Midbrain (tissue), 1 donor: Measurements from ENCODE around the gene NTRK3.

Experiments
- DNase-seq: peaks from one replicate; lab custom pipeline; 2025; lab: John Stamatoyannopoulos, UW

The NTRK3 gene

GRCh38 chr15:87941606-87942005, 314.9 kb downstream of the NTRK3 start:
- no peak for DNase-seq

- no peak for DNase-seq
Observed at GRCh38 chr15:87940768-87941167, 315.8 kb downstream of the NTRK3 start.

DNA sequence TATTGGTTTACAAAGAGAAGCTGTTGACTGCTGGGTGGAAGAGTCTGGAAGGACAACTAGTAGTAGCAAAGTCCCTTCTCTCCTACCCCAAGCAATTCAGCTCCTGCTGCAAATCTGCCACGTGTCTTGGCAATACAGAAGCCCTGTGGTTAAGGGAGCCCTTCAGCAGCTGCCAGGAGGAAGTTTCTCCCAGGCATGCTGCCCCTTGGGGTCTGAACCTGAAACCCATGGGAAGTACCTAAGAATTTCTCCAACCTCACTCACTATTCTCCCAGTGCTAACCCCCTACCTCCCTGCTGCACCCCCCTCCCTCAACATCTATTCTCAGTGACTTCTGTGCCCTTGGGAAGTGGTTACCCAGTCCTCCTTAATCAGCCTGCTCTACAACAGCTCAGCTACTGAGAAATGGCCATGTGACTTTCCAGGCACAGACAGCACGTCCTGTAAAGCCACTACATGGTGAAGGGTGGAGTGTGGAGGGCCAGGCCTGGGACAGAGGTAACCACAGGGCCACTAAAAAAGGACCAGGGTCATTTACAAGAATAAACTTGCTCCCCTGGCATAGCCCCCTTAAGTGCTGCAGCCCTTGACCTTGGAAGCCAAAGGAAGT, 316.6 kb downstream of the NTRK3 start:
- DNase-seq: no peak

DNA sequence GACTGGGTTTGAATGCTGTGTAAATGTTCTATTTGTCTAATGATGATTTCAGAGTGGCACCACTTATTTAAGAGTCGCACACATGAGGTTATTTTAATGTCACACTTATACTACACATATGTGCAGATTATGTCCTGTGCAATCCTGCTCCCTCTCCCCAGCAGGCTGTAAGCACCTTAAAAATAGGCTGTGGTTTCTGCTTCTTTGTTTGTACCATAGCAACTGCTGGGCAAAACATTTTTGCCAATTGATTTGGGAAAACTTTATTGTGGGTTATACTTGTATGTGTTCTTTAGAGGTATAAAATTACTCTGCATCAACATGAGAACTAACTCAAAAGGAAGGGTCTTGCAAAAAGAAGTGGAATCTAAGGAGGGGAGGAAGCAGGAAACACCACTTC, 318.5 kb downstream of the NTRK3 start:
- DNase-seq: no peak

DNA sequence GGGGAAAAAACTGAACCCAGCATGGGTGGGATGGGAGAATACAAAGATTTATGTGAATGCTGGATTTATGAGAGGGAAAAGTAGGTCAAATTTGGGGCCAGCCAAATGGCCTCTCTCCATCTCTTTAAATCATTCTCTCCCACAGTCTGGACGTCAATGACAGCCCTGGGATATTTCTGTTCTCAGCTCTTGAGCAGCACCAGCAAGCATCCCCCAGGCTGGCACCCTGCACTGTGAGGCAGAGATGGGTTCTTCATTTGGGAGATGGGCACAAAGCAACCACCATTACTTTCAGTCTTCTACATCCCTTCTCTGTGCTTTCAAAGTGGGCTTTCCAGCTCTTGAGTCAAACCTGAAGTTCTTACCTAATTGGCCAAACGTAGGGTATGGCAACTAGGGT, 321.0 kb downstream of the NTRK3 start:
- no peak for DNase-seq

DNA sequence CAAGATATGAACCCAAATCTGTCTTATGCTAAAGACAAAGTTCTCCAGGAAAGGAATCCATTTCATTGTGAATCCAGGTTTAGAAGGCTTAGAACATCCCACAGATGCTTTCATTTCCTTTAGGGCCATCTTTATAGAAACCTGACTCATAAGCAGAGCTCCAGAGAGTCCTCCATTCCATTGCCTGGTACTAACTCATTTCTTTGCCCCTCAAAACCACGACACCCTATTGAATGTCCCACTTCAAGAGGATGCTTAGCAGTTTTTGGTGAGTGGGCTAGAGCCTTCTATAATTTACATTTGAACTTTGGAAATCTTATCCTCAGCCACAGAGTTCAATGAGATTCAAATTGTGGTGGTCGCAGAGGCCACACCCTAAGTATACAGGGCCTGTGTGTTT, 325.0 kb downstream of the NTRK3 start:
- DNase-seq: no peak

- DNase-seq: no peak
Observed at GRCh38 chr15:87930457-87930856, 326.1 kb downstream of the NTRK3 start.

DNA sequence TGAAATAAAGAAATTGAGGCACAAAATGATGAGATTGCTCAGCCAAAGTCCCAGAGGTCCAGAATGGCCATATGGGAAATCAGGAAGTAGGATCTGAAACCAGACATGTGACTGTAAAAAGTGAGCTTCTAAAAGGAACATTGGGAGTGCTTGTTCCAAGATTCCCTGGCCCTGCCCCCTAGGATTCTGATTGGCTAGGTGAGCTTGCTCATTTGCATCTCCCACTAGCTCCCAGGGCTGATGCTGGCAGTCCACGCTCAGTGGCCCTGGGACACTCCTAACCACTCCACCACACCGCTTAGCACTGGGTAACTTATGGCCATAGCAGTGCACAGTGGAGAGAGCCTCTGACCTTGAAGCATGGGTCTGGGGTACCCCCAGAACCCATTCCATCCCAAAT, 326.7 kb downstream of the NTRK3 start:
- DNase-seq: no peak

DNA sequence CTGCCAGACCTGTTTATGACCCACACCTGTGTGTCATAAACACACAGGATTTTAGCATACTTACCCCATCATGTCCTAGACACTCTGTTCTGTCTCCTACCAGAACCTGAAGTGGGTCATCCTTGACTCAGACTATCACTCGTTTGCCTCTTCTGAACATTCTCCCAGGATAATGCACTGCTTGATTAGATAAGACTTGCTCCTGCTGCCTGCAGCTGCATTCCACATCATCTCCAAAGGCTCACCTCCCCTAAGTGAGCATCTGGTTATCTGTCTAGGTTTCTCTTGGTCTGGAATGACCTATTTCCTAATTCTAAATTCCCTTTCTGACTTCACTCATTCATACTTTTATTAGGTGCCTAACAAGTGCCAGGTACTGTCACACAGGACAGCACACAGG, 332.1 kb downstream of the NTRK3 start:
- no peak for DNase-seq

DNA sequence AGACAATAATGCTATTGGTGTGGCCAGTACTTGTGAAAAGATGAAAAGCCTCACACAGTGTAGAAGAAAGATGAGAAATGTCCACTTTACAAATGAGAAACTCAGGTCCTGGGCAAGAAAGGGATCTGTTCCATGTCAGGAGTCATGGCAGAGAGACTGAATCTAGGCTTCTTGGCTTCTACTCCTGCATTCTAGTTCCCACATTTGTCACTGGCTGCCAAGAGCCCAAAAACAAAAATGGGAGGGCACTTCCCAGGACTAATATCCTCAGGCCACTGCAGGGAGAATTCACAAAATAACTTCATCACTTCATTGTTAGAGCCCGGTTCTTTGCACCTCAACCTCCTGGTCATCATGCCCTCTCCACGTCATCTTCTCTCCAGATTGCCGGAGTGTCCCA, 337.5 kb downstream of the NTRK3 start:
- no peak for DNase-seq

DNA sequence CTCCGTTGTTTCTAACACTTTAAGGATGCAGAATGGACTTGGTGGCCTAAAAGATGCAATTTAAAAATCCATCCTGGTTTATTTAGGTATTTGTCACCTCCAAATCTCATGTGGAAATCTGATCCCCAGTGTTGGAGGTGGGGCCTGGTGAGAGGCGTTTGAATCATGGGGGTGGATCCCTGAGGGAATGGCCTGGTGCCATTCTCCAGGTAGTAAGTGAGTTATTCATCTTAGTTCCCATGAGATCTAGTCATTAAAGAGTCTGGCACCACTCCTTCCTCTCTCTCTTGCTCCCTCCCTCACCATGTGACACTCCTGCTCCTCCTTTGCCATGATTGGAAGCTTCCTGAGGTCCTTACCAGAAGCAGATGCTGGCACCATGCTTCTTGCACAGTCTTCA, 339.1 kb downstream of the NTRK3 start:
- no peak for DNase-seq

DNA sequence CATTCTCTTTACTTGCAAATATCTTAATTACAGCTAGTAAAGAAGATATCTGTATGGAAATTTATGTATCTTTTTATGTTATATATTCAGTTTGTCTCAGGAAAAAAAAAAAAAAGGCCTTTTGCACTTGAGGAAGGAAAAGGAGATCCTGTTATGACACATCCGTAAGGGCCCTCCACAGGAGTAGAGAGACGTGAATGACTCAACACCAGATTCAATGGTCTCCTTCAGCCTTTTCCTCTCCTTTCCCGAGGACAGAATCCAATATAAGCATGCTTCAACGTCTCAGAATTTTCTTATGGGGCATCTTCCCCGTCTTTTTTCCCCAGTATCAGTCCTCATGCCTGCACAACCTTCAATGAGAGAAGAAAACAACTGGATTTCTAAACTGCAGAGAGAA, 340.3 kb downstream of the NTRK3 start:
- DNase-seq: no peak

DNA sequence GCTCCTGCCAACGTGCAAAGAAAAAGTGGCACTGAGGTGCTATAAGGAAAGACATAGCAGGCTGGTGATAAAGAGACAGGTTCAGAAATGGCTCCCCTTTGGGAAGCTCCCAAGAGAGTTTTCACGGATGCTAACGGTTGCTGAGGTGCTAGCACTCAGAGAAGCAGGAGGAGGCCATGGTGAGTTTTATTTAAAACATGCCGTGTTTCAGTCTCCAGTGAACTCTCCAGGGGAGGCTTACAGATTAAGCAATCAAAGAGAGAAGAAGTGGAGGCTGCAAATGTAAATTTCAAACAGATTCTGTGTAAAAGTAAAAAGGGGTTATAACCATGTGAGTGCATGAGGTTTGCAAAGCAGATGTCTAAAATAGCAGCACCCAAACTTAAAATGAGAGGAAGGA, 346.2 kb downstream of the NTRK3 start:
- no peak for DNase-seq

- DNase-seq: no peak
Observed at GRCh38 chr15:87907676-87908446, 348.7 kb downstream of the NTRK3 start.

GRCh38 chr15:87906444-87906843, 350.1 kb downstream of the NTRK3 start:
- no peak for DNase-seq

DNA sequence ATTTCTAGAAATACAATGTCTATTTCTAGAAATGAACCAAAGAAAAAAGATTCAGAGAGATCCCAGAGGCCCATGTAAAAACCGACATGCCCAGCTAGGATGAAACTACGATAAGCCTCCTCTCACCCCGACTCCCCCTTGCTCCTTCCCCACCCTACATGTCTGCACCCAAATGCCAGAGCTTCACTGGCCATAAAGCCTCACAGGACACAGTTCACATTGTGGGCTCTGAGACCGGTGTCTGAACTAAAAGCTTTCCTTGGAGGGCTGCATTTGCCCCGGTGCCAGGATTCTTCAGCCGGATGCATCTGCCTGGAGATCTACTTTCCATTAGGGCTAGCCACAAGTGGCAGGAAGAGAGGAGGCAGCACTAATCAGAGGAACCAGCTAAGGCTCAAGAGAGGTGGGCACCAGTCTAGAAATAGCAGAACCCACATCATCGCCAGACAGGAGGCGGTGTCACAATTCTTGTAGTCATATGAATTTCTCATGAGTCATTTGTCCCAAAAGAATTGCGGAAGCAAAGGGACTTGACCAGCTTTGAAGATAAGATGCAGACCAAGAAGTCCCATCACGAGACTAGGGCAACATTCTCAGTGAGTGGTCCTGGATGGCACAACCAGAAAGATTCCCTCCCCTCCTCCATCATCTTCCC, 353.6 kb downstream of the NTRK3 start:
- DNase-seq: no peak

DNA sequence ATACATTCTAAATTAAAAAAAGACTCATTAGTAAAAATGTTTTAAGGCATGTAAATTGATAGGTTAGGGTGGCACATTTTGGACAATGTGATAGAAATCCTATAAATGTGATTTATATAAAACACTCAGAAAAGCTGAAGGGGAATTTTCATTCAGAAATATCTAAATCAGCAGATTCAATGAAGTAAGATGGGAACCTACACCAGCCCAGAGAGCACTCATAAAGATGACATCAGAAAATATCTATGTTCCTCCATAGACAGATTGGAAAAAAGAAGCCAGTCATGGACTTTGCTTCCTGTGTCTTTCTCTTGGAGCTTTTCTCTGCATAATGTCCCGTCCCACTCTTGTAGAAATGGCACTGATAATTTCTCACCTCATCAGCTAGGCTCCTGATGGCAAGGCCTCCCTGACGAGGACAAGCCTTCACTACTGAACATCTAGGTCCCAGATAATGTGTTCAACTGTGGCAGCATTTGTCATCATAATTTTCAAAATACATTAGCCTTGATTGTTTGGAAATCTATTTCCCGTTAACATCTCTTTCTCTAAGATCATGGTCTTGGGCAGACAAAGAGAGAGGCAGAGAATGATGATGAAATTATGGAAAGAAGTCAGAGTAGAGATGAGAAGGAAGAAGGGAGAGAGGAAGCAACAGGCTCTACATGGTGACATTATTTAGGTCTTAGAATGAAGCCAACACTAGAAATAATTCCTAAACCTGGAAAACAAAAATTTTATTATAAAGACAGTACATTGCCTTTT, 354.4 kb downstream of the NTRK3 start:
- no peak for DNase-seq

- DNase-seq: no peak
Observed at GRCh38 chr15:87901008-87901407, 355.5 kb downstream of the NTRK3 start.

DNA sequence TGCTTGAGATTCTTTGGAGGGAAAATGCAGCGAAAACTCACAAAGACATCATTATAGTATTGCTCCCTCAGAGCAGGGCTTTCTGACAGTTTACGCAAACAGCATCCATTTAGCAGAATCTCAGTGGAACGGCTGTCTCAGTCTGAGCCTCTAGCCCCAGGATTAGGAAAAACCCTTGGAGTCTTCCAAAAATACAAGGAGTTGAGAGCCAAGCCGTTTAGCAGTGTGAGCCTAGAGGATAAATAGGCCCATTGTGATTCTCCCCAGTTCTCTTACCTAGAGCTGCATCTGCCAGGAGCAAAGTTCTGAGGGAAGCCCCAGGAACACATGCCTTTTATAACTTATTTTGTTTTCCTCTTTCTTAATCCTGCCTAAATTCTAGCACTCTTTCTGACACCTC, 359.6 kb downstream of the NTRK3 start:
- peak; percentile 52 for DNase-seq

DNA sequence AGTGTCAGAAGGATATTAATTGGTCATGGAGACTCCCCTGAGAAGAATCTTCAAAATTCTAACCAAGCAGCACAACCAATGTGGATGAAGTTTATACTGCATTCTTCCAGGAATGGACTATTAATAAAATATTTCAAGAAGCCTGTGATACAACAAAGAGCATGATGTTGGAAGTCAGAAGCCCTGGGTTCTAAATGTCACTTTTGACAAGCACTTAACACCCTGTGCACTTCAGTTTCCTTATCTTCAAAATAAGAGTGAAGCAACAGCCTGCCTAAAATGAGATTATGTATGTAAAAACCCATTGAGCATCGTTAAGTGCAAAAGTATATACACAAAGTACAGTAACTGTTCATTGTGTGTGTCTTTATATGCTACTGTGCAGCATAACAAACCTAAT, 369.4 kb downstream of the NTRK3 start:
- no peak for DNase-seq

- DNase-seq: no peak
Observed at GRCh38 chr15:87881026-87881425, 375.5 kb downstream of the NTRK3 start.

DNA sequence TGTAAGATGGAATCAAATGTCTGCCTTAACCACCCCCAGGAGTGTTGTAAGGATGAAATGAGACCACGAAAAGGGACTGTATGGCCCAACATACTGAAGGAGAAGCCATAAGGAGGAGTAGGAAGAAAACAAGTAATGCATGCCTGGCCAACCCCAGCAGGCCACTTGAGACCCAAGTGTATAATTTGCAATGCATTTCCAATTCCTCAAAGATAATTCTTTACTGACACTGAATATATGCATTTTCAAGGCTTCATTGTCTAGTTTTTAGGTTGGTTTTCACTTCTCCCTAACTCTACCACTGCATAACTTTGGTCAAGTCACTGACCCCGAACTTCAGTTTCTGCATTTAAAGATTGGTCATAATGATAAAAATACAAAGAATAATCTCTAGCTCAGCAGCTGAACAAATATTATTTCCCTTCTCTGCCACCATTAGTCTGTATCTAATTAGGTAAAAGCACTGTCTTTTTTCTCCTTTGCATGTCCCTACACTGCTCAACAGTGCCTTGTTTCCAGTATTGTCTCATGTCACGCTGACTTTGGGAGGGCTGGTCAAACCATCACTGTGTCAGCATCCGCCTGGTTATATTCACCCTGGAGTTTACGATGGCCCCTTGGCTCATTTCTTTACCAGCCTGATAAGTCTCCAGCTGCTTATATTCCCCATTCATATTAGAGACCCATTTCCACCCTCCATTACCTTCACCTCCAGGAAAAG, 378.6 kb downstream of the NTRK3 start:
- DNase-seq: no peak
